Measurements from ENCODE around the gene FARS2. TPM values are rescaled to one million over a fixed set of nuclear protein-coding genes. Genes with fewer than 3 reads are reported as not detected.
A peak's percentile ranks its signal among the peaks of the same experiment; 100 is the strongest.
"Not testable (repeated sequence)": the region's sequence is repeated elsewhere in the genome, so short reads cannot be mapped to it uniquely, and the experiment has no call there.

The FARS2 gene
- polyA plus RNA-seq, 3 donors: 12.2 to 21.6 (median 17.7) TPM

DNA sequence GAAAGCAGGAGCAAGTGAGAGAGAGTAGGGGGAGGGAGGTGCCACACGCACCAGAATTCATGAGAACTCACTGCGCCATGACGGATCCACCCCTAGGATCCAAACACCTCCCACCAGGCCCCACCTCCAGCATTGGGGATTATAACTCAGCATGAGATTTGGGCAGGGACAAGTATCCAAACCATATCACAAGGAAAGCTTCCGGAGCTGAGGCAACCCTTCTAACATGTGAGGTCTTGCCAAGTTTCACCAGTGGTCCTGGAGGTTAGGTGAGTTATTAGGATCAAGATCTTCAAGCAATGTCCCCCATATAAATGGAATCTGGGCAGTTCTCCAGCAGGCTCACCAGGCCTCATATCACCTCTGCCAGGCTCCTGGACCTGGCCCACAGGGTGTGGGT lies 437.0 kb downstream of the FARS2 start:
- Histone ChIP-seq H4K20me1 (ENCODE audit: insufficient read depth, low read length) (no peaks in the 10 kb centered on the region), H3K36me3 (replicated peaks in 1 of 2; ENCODE audit: control insufficient read depth in 1 of 2, insufficient read depth in 2 of 2, low read length in 2 of 2) (no peaks in the 10 kb centered on the region), H3K27ac (ENCODE audit: low read depth in 1 of 2, low read length in 2 of 2) (peak overlapping the region; percentile 74 to 87), H3K9ac (ENCODE audit: insufficient read depth, low read length, poor library complexity, severe bottlenecking) (no peak overlapping the region), H3K27me3 (ENCODE audit: control insufficient read depth in 2 of 2, insufficient read depth in 2 of 2, low read length in 2 of 2) (no peaks in the 10 kb centered on the region), H3K9me3 (replicated peaks in 1 of 2; ENCODE audit: control insufficient read depth in 1 of 2, insufficient read depth in 1 of 2, low read length in 2 of 2) (peaks cover 0 to 4% of the 10 kb centered on the region in 2 donors), H2AFZ (ENCODE audit: insufficient read depth, low read depth, low read length, poor library complexity, severe bottlenecking) (peak overlapping the region; percentile 51), H3K4me2 (replicated peaks; ENCODE audit: extremely low read depth, low read length, poor library complexity, severe bottlenecking) (peak overlapping the region; percentile 48), H3K79me2 (ENCODE audit: insufficient read depth, low read length) (no peaks in the 10 kb centered on the region), H3K4me3 (replicated peaks in 1 of 3; ENCODE audit: low read depth in 2 of 3, low read length in 3 of 3) (peak overlapping the region in 1 of 3 experiments; percentile 20), H3K4me1 (ENCODE audit: control insufficient read depth in 1 of 2, insufficient read depth in 2 of 2, low read length in 2 of 2) (peaks cover 45 to 63% of the 10 kb centered on the region in 2 donors)
- no peak for DNase-seq
- no CpG with 5 or more reads among the region's 4 CpGs for WGBS (ENCODE audit: insufficient coverage)
- Mint-ChIP-seq H3K27ac (peak overlapping the region; percentile 89 to 97 (median 96)), H3K9me3 (peaks cover 0 to 4% (median 3%) of the 10 kb centered on the region in 7 donors), H3K36me3 (peaks cover 1 to 9% of the 10 kb centered on the region in 2 donors), H3K27me3 (ENCODE audit: low read depth in 3 of 3) (peaks cover 0 to 4% (median 0%) of the 10 kb centered on the region in 3 donors), H3K4me3 (peak overlapping the region in 1 of 2 donors; percentile 46), H3K4me1 (peaks cover 51% of the 10 kb centered on the region)
- TF ChIP-seq, protein P1, sequence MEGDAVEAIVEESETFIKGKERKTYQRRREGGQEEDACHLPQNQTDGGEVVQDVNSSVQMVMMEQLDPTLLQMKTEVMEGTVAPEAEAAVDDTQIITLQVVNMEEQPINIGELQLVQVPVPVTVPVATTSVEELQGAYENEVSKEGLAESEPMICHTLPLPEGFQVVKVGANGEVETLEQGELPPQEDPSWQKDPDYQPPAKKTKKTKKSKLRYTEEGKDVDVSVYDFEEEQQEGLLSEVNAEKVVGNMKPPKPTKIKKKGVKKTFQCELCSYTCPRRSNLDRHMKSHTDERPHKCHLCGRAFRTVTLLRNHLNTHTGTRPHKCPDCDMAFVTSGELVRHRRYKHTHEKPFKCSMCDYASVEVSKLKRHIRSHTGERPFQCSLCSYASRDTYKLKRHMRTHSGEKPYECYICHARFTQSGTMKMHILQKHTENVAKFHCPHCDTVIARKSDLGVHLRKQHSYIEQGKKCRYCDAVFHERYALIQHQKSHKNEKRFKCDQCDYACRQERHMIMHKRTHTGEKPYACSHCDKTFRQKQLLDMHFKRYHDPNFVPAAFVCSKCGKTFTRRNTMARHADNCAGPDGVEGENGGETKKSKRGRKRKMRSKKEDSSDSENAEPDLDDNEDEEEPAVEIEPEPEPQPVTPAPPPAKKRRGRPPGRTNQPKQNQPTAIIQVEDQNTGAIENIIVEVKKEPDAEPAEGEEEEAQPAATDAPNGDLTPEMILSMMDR (IDR thresholded peaks at IDR 0.05): no peak
- intact Hi-C loops (cut with micrococcal nuclease): no loop called here

DNA sequence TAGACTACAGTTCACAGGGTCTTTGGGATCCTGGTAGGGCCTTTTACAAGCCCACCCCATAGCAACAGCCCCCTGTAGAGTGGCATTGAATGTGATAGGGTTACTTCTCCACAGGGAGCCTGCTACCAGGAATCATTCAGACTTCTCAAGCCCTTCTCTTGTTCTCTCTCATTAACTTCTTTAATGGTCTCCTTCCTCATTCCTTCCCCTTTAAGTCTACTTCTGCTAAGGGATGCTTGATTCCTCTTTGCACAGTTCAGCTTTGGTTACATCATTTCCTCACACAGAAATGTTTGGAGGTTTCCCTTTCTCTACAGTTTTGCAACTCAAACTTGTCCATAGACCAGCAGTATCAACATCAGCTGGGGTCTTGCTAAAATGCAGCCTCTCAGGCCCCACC lies 437.8 kb downstream of the FARS2 start:
- peak overlapping the region; percentile 89 to 97 (median 96) for H3K27ac Mint-ChIP-seq
- intact Hi-C loops (cut with micrococcal nuclease): not testable (repeated sequence)

More for the DNA sequence above, 437.8 kb downstream of the FARS2 start:
- Mint-ChIP-seq H3K4me3 (peak overlapping the region; percentile 52 to 75), H3K4me1 (peaks cover 57% of the 10 kb centered on the region), H3K36me3 (peaks cover 1 to 12% of the 10 kb centered on the region in 2 donors)
- Histone ChIP-seq H2AFZ (ENCODE audit: insufficient read depth, low read depth, low read length, poor library complexity, severe bottlenecking) (peak overlapping the region; percentile 51), H3K27ac (ENCODE audit: low read depth in 1 of 2, low read length in 2 of 2) (peak overlapping the region; percentile 74 to 87), H3K9ac (ENCODE audit: insufficient read depth, low read length, poor library complexity, severe bottlenecking) (peak overlapping the region; percentile 20), H3K4me2 (replicated peaks; ENCODE audit: extremely low read depth, low read length, poor library complexity, severe bottlenecking) (peak overlapping the region; percentile 48), H3K4me1 (ENCODE audit: control insufficient read depth in 1 of 2, insufficient read depth in 2 of 2, low read length in 2 of 2) (peaks cover 45 to 63% of the 10 kb centered on the region in 2 donors), H3K4me3 (replicated peaks in 1 of 3; ENCODE audit: low read depth in 2 of 3, low read length in 3 of 3) (peak overlapping the region in 1 of 3 experiments; percentile 50)
- not testable (repeated sequence) for H4K20me1 ChIP-seq (ENCODE audit: insufficient read depth, low read length); H3K27me3 ChIP-seq (ENCODE audit: control insufficient read depth in 2 of 2, insufficient read depth in 2 of 2, low read length in 2 of 2); H3K79me2 ChIP-seq (ENCODE audit: insufficient read depth, low read length); H3K9me3 ChIP-seq (replicated peaks in 1 of 2; ENCODE audit: control insufficient read depth in 1 of 2, insufficient read depth in 1 of 2, low read length in 2 of 2); H3K27me3 Mint-ChIP-seq (ENCODE audit: low read depth in 3 of 3); H3K9me3 Mint-ChIP-seq; H3K36me3 ChIP-seq (replicated peaks in 1 of 2; ENCODE audit: control insufficient read depth in 1 of 2, insufficient read depth in 2 of 2, low read length in 2 of 2)
- peak; percentile 73 to 89 (median 83) for DNase-seq

Measured in CD14-positive monocyte (primary cell).